Measurements from ENCODE around the gene TMEM108.

GRCh38 chr3:133162670-133163305, 124.6 kb downstream of the TMEM108 start:
- TF ChIP-seq POLR2A (IDR thresholded peaks at IDR 0.05) (no peak), CTCF (IDR thresholded peaks at IDR 0.05) (no peak)

Measured in body of pancreas (tissue), 4 donors.